ENCODE measurements around the gene PARL. TPM values are rescaled to one million over a fixed set of nuclear protein-coding genes. Genes with fewer than 3 reads are reported as not detected.
"Not testable (repeated sequence)": the region's sequence is repeated elsewhere in the genome, so short reads cannot be mapped to it uniquely, and the experiment has no call there.

Gene PARL
- total and polyA plus RNA-seq, 10 donors, result 34.5 to 119 (median 56.5) TPM

DNA sequence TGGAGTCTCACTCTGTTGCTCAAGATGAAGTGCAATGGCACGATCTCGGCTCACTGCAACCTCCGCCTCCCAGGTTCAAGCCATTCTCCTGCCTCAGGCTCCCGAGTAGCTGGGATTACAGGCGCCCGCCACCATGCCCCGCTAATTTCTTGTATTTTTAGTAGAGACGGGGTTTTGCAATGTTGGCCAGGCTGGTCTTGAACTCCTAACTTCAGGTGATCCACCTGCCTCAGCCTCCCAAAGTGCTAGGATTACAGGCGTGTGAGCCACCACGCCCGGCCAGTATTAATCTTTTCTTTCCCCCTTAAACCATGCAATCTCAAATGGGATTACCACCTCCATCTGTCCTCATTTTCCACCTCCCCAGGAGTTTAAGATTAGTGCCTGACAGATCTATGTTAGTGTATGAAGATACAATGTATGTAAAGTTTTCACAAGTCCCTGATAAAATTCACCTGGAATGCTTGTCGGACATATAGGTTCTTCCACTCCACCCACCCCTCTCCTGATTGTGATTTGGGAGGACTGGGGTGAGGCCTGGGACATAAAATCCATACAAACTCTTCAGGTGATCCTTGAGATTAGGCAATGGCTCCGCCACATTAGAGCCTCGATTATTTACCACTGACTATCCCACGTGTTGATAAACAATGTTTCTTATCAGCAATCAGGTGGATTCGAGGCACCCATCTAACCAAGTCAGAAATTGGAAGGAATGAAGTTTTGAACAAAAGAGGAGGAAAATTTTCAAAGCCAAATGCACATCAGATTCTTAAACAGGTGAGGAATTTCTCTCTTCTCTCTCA, 1.2 kb downstream of the PARL start:
- no peaks in the 10 kb centered on the region for H3K27me3 ChIP-seq (replicated peaks in 1 of 7)
- intact Hi-C loops (cut with DNase I; ENCODE audit: low total_unique reads), result loop anchor here (10.0 kb wide), 1 partner anchor 371 kb away; no protein-coding TSS in a partner anchor
- no peak for DNase-seq
- H3K4me3 ChIP-seq, result peak overlapping the region; percentile 62 to 98 (median 90)
- H3K36me3 ChIP-seq, result peaks cover 0 to 7% (median 0%) of the 10 kb centered on the region in 6 donors
- no peaks in the 10 kb centered on the region for H3K9me3 ChIP-seq
- H3K27ac ChIP-seq, result peak overlapping the region in 5 of 8 donors; percentile 67 to 92 (median 85)
- H3K4me1 ChIP-seq, result peaks cover 20 to 67% (median 37%) of the 10 kb centered on the region in 6 donors
- 50 to 61% (median 53%) methylated on average over 16 of the region's 16 CpGs for WGBS, 5 donors
- no peak for TF ChIP-seq CTCF (IDR thresholded peaks at IDR 0.05 in 8 of 11, conservative IDR thresholded peaks at IDR 0.05 in 3 of 11)
- no peak for TF ChIP-seq POLR2AphosphoS5 (IDR thresholded peaks at IDR 0.05)
- no peak for TF ChIP-seq POLR2A (IDR thresholded peaks at IDR 0.05)

DNA sequence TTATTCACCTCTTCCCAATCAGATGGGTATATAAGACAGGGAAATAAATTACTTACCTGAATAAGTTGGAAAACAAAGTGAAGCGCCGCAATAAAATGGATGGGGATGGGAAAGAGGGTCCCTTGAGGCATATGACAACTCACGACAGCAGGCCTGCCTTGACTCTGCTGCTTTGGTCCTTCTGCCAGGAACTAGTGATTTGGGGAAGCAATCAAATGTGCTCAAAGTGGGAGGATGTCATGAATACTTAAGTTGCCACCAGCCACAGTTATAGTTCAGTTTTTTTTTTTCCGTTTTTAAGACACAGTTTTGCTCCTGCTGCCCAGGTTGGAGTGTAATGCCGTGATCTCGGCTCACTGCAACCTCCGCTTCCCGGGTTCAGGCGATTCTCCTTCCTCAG, 4.6 kb downstream of the PARL start:
- DNase-seq, result no peak
- H3K4me1 ChIP-seq, result peaks cover 18 to 93% (median 48%) of the 10 kb centered on the region in 6 donors
- no peak overlapping the region for H3K4me3 ChIP-seq
- peaks cover 0 to 36% (median 0%) of the 10 kb centered on the region in 6 donors for H3K36me3 ChIP-seq
- intact Hi-C loops (cut with DNase I; ENCODE audit: low total_unique reads), result loop anchor here (10.0 kb wide), 1 partner anchor 375 kb away; no protein-coding TSS in a partner anchor
- WGBS, 5 donors, result 67 to 90% (median 73%) methylated on average over 9 of the region's 9 CpGs
- peak overlapping the region in 3 of 8 donors; percentile 2 to 57 (median 35) for H3K27ac ChIP-seq
- no peaks in the 10 kb centered on the region for H3K9me3 ChIP-seq
- H3K27me3 ChIP-seq (replicated peaks in 1 of 7), result no peaks in the 10 kb centered on the region
- TF ChIP-seq POLR2A (IDR thresholded peaks at IDR 0.05), result no peak
- no peak for TF ChIP-seq CTCF (IDR thresholded peaks at IDR 0.05 in 8 of 11, conservative IDR thresholded peaks at IDR 0.05 in 3 of 11)
- no peak for TF ChIP-seq POLR2AphosphoS5 (IDR thresholded peaks at IDR 0.05)

GRCh38 chr3:183879243-183879642, 5.4 kb downstream of the PARL start:
- TF ChIP-seq CTCF (IDR thresholded peaks at IDR 0.05 in 8 of 11, conservative IDR thresholded peaks at IDR 0.05 in 3 of 11), result no peak
- intact Hi-C loops (cut with DNase I; ENCODE audit: low total_unique reads), result no loop called here
- Histone ChIP-seq H3K27me3 (replicated peaks in 1 of 7) (no peaks in the 10 kb centered on the region), H3K4me3 (no peak overlapping the region), H3K27ac (peak overlapping the region in 2 of 8 donors; percentile 57 to 74), H3K9me3 (no peaks in the 10 kb centered on the region), H3K36me3 (peaks cover 0 to 43% (median 0%) of the 10 kb centered on the region in 6 donors), H3K4me1 (peaks cover 18 to 96% (median 50%) of the 10 kb centered on the region in 6 donors)
- DNase-seq, result no peak
- 93 to 95% (median 95%) methylated on average over 2 of the region's 2 CpGs for WGBS, 5 donors

- H3K27me3 ChIP-seq (replicated peaks in 1 of 7), result no peaks in the 10 kb centered on the region
- TF ChIP-seq POLR2A (IDR thresholded peaks at IDR 0.05), result no peak
- no peaks in the 10 kb centered on the region for H3K9me3 ChIP-seq
- H3K27ac ChIP-seq, result peak overlapping the region in 4 of 8 donors; percentile 70 to 74 (median 73)
- intact Hi-C loops (cut with DNase I; ENCODE audit: low total_unique reads), result no loop called here
- no peak overlapping the region for H3K4me3 ChIP-seq
- DNase-seq, result no peak
- peaks cover 8 to 92% (median 38%) of the 10 kb centered on the region in 6 donors for H3K4me1 ChIP-seq
- 58 to 78% (median 66%) methylated on average over 7 to 8 of the region's 8 CpGs for WGBS, 5 donors
- peaks cover 0 to 43% (median 0%) of the 10 kb centered on the region in 6 donors for H3K36me3 ChIP-seq
These were observed 6.6 kb downstream of the PARL start for GRCh38 chr3:183878071-183878470.

- H3K9me3 ChIP-seq; DNase-seq; H3K27me3 ChIP-seq (replicated peaks in 1 of 7); H3K4me3 ChIP-seq; intact Hi-C loops (cut with DNase I; ENCODE audit: low total_unique reads): not testable (repeated sequence)
- Histone ChIP-seq H3K36me3 (peaks cover 0 to 43% (median 0%) of the 10 kb centered on the region in 6 donors), H3K4me1 (peaks cover 0 to 92% (median 30%) of the 10 kb centered on the region in 6 donors), H3K27ac (peak overlapping the region in 4 of 8 donors; percentile 35 to 74 (median 72))
- WGBS, 5 donors, result 72 to 88% (median 80%) methylated on average over 5 of the region's 5 CpGs
These were observed 7.5 kb downstream of the PARL start for GRCh38 chr3:183877227-183877626.

Measured in spleen (tissue), 11 donors.